A673 (cell line): ENCODE results near the gene CEP131. TPM values are rescaled to one million over a fixed set of nuclear protein-coding genes. Genes with fewer than 3 reads are reported as not detected.
"Not testable (repeated sequence)": the region's sequence is repeated elsewhere in the genome, so short reads cannot be mapped to it uniquely, and the experiment has no call there.

Experiments
- BruUV-seq: library from RNA; stranded (reverse); fragments of 400-500 nt; replicated peaks from 2 replicates; lab custom pipeline; 2021; lab: Mats Ljungman, UMichigan
- CTCF ChIA-PET: fragments of 300-600 bp; sonication (Branson Sonifier 250); formaldehyde crosslinking; loops from one replicate; lab custom pipeline; 2022; ENCODE audit warnings: antibody characterized with exemption; lab: Charles Lee
- POLR2A ChIA-PET: fragments of 300-600 bp; sonication (Branson Sonifier 250); formaldehyde crosslinking; loops from one replicate; lab custom pipeline; 2022; ENCODE audit warnings: antibody characterized with exemption; ENCODE audit not compliant: low non-redundant PET; lab: Charles Lee
- DNase-seq: peaks from one replicate; pipeline ENCODE4 v3.0.0-alpha.2; 2015; ENCODE audit warnings: low spot score
- H3K27ac ChIP-seq: fragments of 200-600 bp; sonication (generic); 2 replicates; pipeline ENCODE4 v1.5.1; 2016; ENCODE audit warnings: mixed run types, low read depth, mild to moderate bottlenecking, mixed read lengths, antibody characterized with exemption, low read length; ENCODE audit not compliant: poor library complexity, severe bottlenecking
- H3K27me3 ChIP-seq: fragments of 200-600 bp; sonication (generic); replicated peaks from 2 replicates; pipeline ENCODE4 v1.6.1; 2017; ENCODE audit warnings: mixed run types, low read depth, mild to moderate bottlenecking, mixed read lengths, antibody characterized with exemption, low read length; ENCODE audit not compliant: insufficient read depth, poor library complexity
- H3K36me3 ChIP-seq: fragments of 200-600 bp; sonication (generic); 2 replicates; pipeline ENCODE4 v1.6.1; 2016; ENCODE audit warnings: mixed run types, mild to moderate bottlenecking, mixed read lengths, antibody characterized with exemption, low read length; ENCODE audit not compliant: insufficient read depth, poor library complexity, severe bottlenecking
- H3K4me1 ChIP-seq: fragments of 200-600 bp; sonication (generic); 2 replicates; pipeline ENCODE4 v1.6.1; 2017; ENCODE audit warnings: mixed run types, mild to moderate bottlenecking, mixed read lengths, antibody characterized with exemption, low read length; ENCODE audit not compliant: insufficient read depth, poor library complexity, severe bottlenecking
- H3K4me3 ChIP-seq: fragments of 200-600 bp; sonication (generic); 2 replicates; pipeline ENCODE4 v1.5.1; 2016; ENCODE audit warnings: low read depth, mixed run types, mild to moderate bottlenecking, mixed read lengths, low read length; ENCODE audit not compliant: poor library complexity, severe bottlenecking
- H3K9me3 ChIP-seq: fragments of 200-600 bp; sonication (generic); 2 replicates; pipeline ENCODE4 v1.6.1; 2016; ENCODE audit warnings: mixed run types, low read depth, mild to moderate bottlenecking, mixed read lengths, antibody characterized with exemption, low read length; ENCODE audit not compliant: poor library complexity, severe bottlenecking
- CTCF ChIP-seq: fragments of 300-800, 200-600 bp; sonication (generic); conservative IDR thresholded peaks from 2 replicates; pipeline ENCODE4 v1.5.1; 2017; ENCODE audit warnings: low read depth, mild to moderate bottlenecking, antibody characterized with exemption, low read length, moderate library complexity, mixed read lengths
- EZH2 ChIP-seq: fragments of 200-600 bp; sonication (generic); IDR thresholded peaks from 2 replicates; pipeline ENCODE4 v1.6.1; 2017; ENCODE audit warnings: borderline replicate concordance, low read depth, mild to moderate bottlenecking, mixed read lengths, antibody characterized with exemption, low read length; ENCODE audit not compliant: poor library complexity, severe bottlenecking
- intact Hi-C: fragments of 100-400 bp; cut with micrococcal nuclease; formaldehyde crosslinking; loops from one replicate; pipeline ENCODE4 v1.10.0; 2022; ENCODE audit not compliant: unreplicated experiment
- total RNA-seq: library from RNA; stranded (reverse); gene quantifications from 2 replicates; pipeline ENCODE4 v1.2.3, GENCODE V29; 2021

Gene CEP131
- total RNA-seq, 1 experiment from 2014 or later: 27.1 TPM

- DNase-seq: no peak
- ChIA-PET POLR2A (no interaction called here), CTCF (no interaction called here)
- BruUV-seq: no TSS peak
- peaks cover 5% of the 10 kb centered on the region for H3K9me3 ChIP-seq
- no peak overlapping the region for H3K4me3 ChIP-seq
- H3K27me3 ChIP-seq: no peaks in the 10 kb centered on the region
- TF ChIP-seq CTCF: no peak
- no peak for TF ChIP-seq EZH2
- intact Hi-C loops: no loop called here
- peaks cover 2% of the 10 kb centered on the region for H3K4me1 ChIP-seq
- H3K36me3 ChIP-seq: no peaks in the 10 kb centered on the region
- H3K27ac ChIP-seq: no peak overlapping the region
Observed at GRCh38 chr17:81228420-81228819, 5.7 kb upstream of the CEP131 start.

GRCh38 chr17:81227630-81228029 lies 4.9 kb upstream of the CEP131 start:
- H3K27me3 ChIP-seq, H3K4me1 ChIP-seq, H3K9me3 ChIP-seq, H3K27ac ChIP-seq, CTCF ChIA-PET, intact Hi-C loops, BruUV-seq, H3K36me3 ChIP-seq, H3K4me3 ChIP-seq, DNase-seq: not testable (repeated sequence)
- POLR2A ChIA-PET: interaction anchor here (0.7 kb wide), 1 partner anchor 85 kb away, joined by 15 read pairs; no protein-coding TSS in a partner anchor

GRCh38 chr17:81223762-81224130 lies 981 bp upstream of the CEP131 start:
- no peak overlapping the region for H3K4me3 ChIP-seq
- no peaks in the 10 kb centered on the region for H3K36me3 ChIP-seq
- POLR2A ChIA-PET: no interaction called here
- no peaks in the 10 kb centered on the region for H3K27me3 ChIP-seq
- no peak for DNase-seq
- peaks cover 5% of the 10 kb centered on the region for H3K9me3 ChIP-seq
- CTCF ChIA-PET: no interaction called here
- H3K27ac ChIP-seq: no peak overlapping the region
- intact Hi-C loops: no loop called here
- BruUV-seq: no TSS peak
- peaks cover 10% of the 10 kb centered on the region for H3K4me1 ChIP-seq
- TF ChIP-seq CTCF: no peak
- no peak for TF ChIP-seq EZH2

- peak overlapping the region; percentile 98 for H3K4me3 ChIP-seq
- POLR2A ChIA-PET: interaction anchor here (0.6 kb wide), 1 partner anchor 197 kb away, joined by 3 read pairs; no protein-coding TSS in a partner anchor
- CTCF ChIA-PET: interaction anchor here (1.2 kb wide), 2 partner anchors 13 to 17 kb away, joined by 3 read pairs; partner anchors contain the start of genes NDUFAF8 and TEPSIN
- no TSS peak for BruUV-seq
- DNase-seq: no peak
- intact Hi-C loops: no loop called here
- no peak for TF ChIP-seq EZH2
- TF ChIP-seq CTCF: no peak
- no peaks in the 10 kb centered on the region for H3K36me3 ChIP-seq
- H3K9me3 ChIP-seq: peaks cover 5% of the 10 kb centered on the region
- no peaks in the 10 kb centered on the region for H3K27me3 ChIP-seq
- peaks cover 10% of the 10 kb centered on the region for H3K4me1 ChIP-seq
- peak overlapping the region; percentile 79 for H3K27ac ChIP-seq
Observed at GRCh38 chr17:81222620-81222905, 202 bp downstream of the CEP131 start.
